ENCODE results near the gene ISCA1.
"Not testable (repeated sequence)": the region's sequence is repeated elsewhere in the genome, so short reads cannot be mapped to it uniquely, and the experiment has no call there.

The ISCA1 gene

GRCh38 chr9:86315078-86315477 lies 32.7 kb upstream of the ISCA1 start:
- H3K36me3 ChIP-seq (ENCODE audit: control insufficient read depth in 1 of 2, insufficient read depth in 2 of 2, low read length in 2 of 2), result peaks cover 46 to 72% of the 10 kb centered on the region in 2 donors
- no peak overlapping the region for H3K27ac ChIP-seq (ENCODE audit: low read depth, low read length)
- no peak overlapping the region for H3K9ac ChIP-seq (ENCODE audit: low read depth in 1 of 2, low read length in 2 of 2)
- H3K9me3 ChIP-seq (ENCODE audit: control insufficient read depth in 1 of 2, low read length in 2 of 2), result no peaks in the 10 kb centered on the region
- no peaks in the 10 kb centered on the region for H3K27me3 ChIP-seq (ENCODE audit: control insufficient read depth in 1 of 2, insufficient read depth in 2 of 2, low read length in 2 of 2)
- no peak overlapping the region for H3K4me3 ChIP-seq (ENCODE audit: low read depth in 1 of 2, low read length in 2 of 2)
- no peaks in the 10 kb centered on the region for H3K4me1 ChIP-seq (ENCODE audit: control insufficient read depth in 1 of 2, insufficient read depth in 2 of 2, low read length in 2 of 2)

GRCh38 chr9:86312959-86313358 lies 30.6 kb upstream of the ISCA1 start:
- not testable (repeated sequence) for H3K4me1 ChIP-seq (ENCODE audit: control insufficient read depth in 1 of 2, insufficient read depth in 2 of 2, low read length in 2 of 2); H3K9me3 ChIP-seq (ENCODE audit: control insufficient read depth in 1 of 2, low read length in 2 of 2); H3K4me3 ChIP-seq (ENCODE audit: low read depth in 1 of 2, low read length in 2 of 2); H3K27ac ChIP-seq (ENCODE audit: low read depth, low read length); H3K9ac ChIP-seq (ENCODE audit: low read depth in 1 of 2, low read length in 2 of 2); H3K27me3 ChIP-seq (ENCODE audit: control insufficient read depth in 1 of 2, insufficient read depth in 2 of 2, low read length in 2 of 2)
- H3K36me3 ChIP-seq (ENCODE audit: control insufficient read depth in 1 of 2, insufficient read depth in 2 of 2, low read length in 2 of 2), result peaks cover 56 to 73% of the 10 kb centered on the region in 2 donors

GRCh38 chr9:86308687-86309086 lies 26.3 kb upstream of the ISCA1 start:
- H3K9ac ChIP-seq (ENCODE audit: low read depth in 1 of 2, low read length in 2 of 2), result no peak overlapping the region
- H3K4me3 ChIP-seq (ENCODE audit: low read depth in 1 of 2, low read length in 2 of 2), result no peak overlapping the region
- no peak overlapping the region for H3K27ac ChIP-seq (ENCODE audit: low read depth, low read length)
- H3K9me3 ChIP-seq (ENCODE audit: control insufficient read depth in 1 of 2, low read length in 2 of 2), result no peaks in the 10 kb centered on the region
- no peaks in the 10 kb centered on the region for H3K4me1 ChIP-seq (ENCODE audit: control insufficient read depth in 1 of 2, insufficient read depth in 2 of 2, low read length in 2 of 2)
- peaks cover 46 to 77% of the 10 kb centered on the region in 2 donors for H3K36me3 ChIP-seq (ENCODE audit: control insufficient read depth in 1 of 2, insufficient read depth in 2 of 2, low read length in 2 of 2)
- H3K27me3 ChIP-seq (ENCODE audit: control insufficient read depth in 1 of 2, insufficient read depth in 2 of 2, low read length in 2 of 2), result no peaks in the 10 kb centered on the region

- peaks cover 47 to 92% of the 10 kb centered on the region in 2 donors for H3K36me3 ChIP-seq (ENCODE audit: control insufficient read depth in 1 of 2, insufficient read depth in 2 of 2, low read length in 2 of 2)
- H3K4me3 ChIP-seq (ENCODE audit: low read depth in 1 of 2, low read length in 2 of 2), result no peak overlapping the region
- H3K27ac ChIP-seq (ENCODE audit: low read depth, low read length), result no peak overlapping the region
- no peaks in the 10 kb centered on the region for H3K4me1 ChIP-seq (ENCODE audit: control insufficient read depth in 1 of 2, insufficient read depth in 2 of 2, low read length in 2 of 2)
- H3K9ac ChIP-seq (ENCODE audit: low read depth in 1 of 2, low read length in 2 of 2), result no peak overlapping the region
- no peaks in the 10 kb centered on the region for H3K9me3 ChIP-seq (ENCODE audit: control insufficient read depth in 1 of 2, low read length in 2 of 2)
- H3K27me3 ChIP-seq (ENCODE audit: control insufficient read depth in 1 of 2, insufficient read depth in 2 of 2, low read length in 2 of 2), result no peaks in the 10 kb centered on the region
Measured at GRCh38 chr9:86304236-86304730, 21.9 kb upstream of the ISCA1 start.

GRCh38 chr9:86303316-86303975 lies 21.1 kb upstream of the ISCA1 start:
- peaks cover 48 to 93% of the 10 kb centered on the region in 2 donors for H3K36me3 ChIP-seq (ENCODE audit: control insufficient read depth in 1 of 2, insufficient read depth in 2 of 2, low read length in 2 of 2)
- H3K9ac ChIP-seq (ENCODE audit: low read depth in 1 of 2, low read length in 2 of 2), result no peak overlapping the region
- no peak overlapping the region for H3K4me3 ChIP-seq (ENCODE audit: low read depth in 1 of 2, low read length in 2 of 2)
- H3K27ac ChIP-seq (ENCODE audit: low read depth, low read length), result no peak overlapping the region
- H3K4me1 ChIP-seq (ENCODE audit: control insufficient read depth in 1 of 2, insufficient read depth in 2 of 2, low read length in 2 of 2), result no peaks in the 10 kb centered on the region
- no peaks in the 10 kb centered on the region for H3K27me3 ChIP-seq (ENCODE audit: control insufficient read depth in 1 of 2, insufficient read depth in 2 of 2, low read length in 2 of 2)
- H3K9me3 ChIP-seq (ENCODE audit: control insufficient read depth in 1 of 2, low read length in 2 of 2), result no peaks in the 10 kb centered on the region

GRCh38 chr9:86301686-86302085 lies 19.3 kb upstream of the ISCA1 start:
- Histone ChIP-seq H3K4me1 (ENCODE audit: control insufficient read depth in 1 of 2, insufficient read depth in 2 of 2, low read length in 2 of 2) (no peaks in the 10 kb centered on the region), H3K4me3 (ENCODE audit: low read depth in 1 of 2, low read length in 2 of 2) (no peak overlapping the region), H3K27ac (ENCODE audit: low read depth, low read length) (no peak overlapping the region), H3K9me3 (ENCODE audit: control insufficient read depth in 1 of 2, low read length in 2 of 2) (no peaks in the 10 kb centered on the region), H3K36me3 (ENCODE audit: control insufficient read depth in 1 of 2, insufficient read depth in 2 of 2, low read length in 2 of 2) (peaks cover 55 to 91% of the 10 kb centered on the region in 2 donors), H3K27me3 (ENCODE audit: control insufficient read depth in 1 of 2, insufficient read depth in 2 of 2, low read length in 2 of 2) (no peaks in the 10 kb centered on the region), H3K9ac (ENCODE audit: low read depth in 1 of 2, low read length in 2 of 2) (no peak overlapping the region)

GRCh38 chr9:86300701-86301100 lies 18.4 kb upstream of the ISCA1 start:
- H3K9me3 ChIP-seq (ENCODE audit: control insufficient read depth in 1 of 2, low read length in 2 of 2), result no peaks in the 10 kb centered on the region
- no peaks in the 10 kb centered on the region for H3K27me3 ChIP-seq (ENCODE audit: control insufficient read depth in 1 of 2, insufficient read depth in 2 of 2, low read length in 2 of 2)
- no peak overlapping the region for H3K27ac ChIP-seq (ENCODE audit: low read depth, low read length)
- H3K4me1 ChIP-seq (ENCODE audit: control insufficient read depth in 1 of 2, insufficient read depth in 2 of 2, low read length in 2 of 2), result no peaks in the 10 kb centered on the region
- no peak overlapping the region for H3K9ac ChIP-seq (ENCODE audit: low read depth in 1 of 2, low read length in 2 of 2)
- H3K36me3 ChIP-seq (ENCODE audit: control insufficient read depth in 1 of 2, insufficient read depth in 2 of 2, low read length in 2 of 2), result peaks cover 49 to 90% of the 10 kb centered on the region in 2 donors
- no peak overlapping the region for H3K4me3 ChIP-seq (ENCODE audit: low read depth in 1 of 2, low read length in 2 of 2)

- no peaks in the 10 kb centered on the region for H3K4me1 ChIP-seq (ENCODE audit: control insufficient read depth in 1 of 2, insufficient read depth in 2 of 2, low read length in 2 of 2)
- no peak overlapping the region for H3K4me3 ChIP-seq (ENCODE audit: low read depth in 1 of 2, low read length in 2 of 2)
- H3K27me3 ChIP-seq (ENCODE audit: control insufficient read depth in 1 of 2, insufficient read depth in 2 of 2, low read length in 2 of 2), result no peaks in the 10 kb centered on the region
- no peaks in the 10 kb centered on the region for H3K9me3 ChIP-seq (ENCODE audit: control insufficient read depth in 1 of 2, low read length in 2 of 2)
- H3K27ac ChIP-seq (ENCODE audit: low read depth, low read length), result no peak overlapping the region
- peaks cover 42 to 75% of the 10 kb centered on the region in 2 donors for H3K36me3 ChIP-seq (ENCODE audit: control insufficient read depth in 1 of 2, insufficient read depth in 2 of 2, low read length in 2 of 2)
- no peak overlapping the region for H3K9ac ChIP-seq (ENCODE audit: low read depth in 1 of 2, low read length in 2 of 2)
Measured at GRCh38 chr9:86298873-86299272, 16.5 kb upstream of the ISCA1 start.

- not testable (repeated sequence) for H3K36me3 ChIP-seq (ENCODE audit: control insufficient read depth in 1 of 2, insufficient read depth in 2 of 2, low read length in 2 of 2); H3K27ac ChIP-seq (ENCODE audit: low read depth, low read length); H3K4me1 ChIP-seq (ENCODE audit: control insufficient read depth in 1 of 2, insufficient read depth in 2 of 2, low read length in 2 of 2)
Measured at GRCh38 chr9:86290341-86290740, 8.0 kb upstream of the ISCA1 start.

GRCh38 chr9:86288499-86289198 lies 6.3 kb upstream of the ISCA1 start:
- H3K9ac ChIP-seq (ENCODE audit: low read depth in 1 of 2, low read length in 2 of 2), result no peak overlapping the region
- H3K4me3 ChIP-seq (ENCODE audit: low read depth in 1 of 2, low read length in 2 of 2), result no peak overlapping the region
- H3K9me3 ChIP-seq (ENCODE audit: control insufficient read depth in 1 of 2, low read length in 2 of 2), result no peaks in the 10 kb centered on the region
- H3K36me3 ChIP-seq (ENCODE audit: control insufficient read depth in 1 of 2, insufficient read depth in 2 of 2, low read length in 2 of 2), result peaks cover 0 to 8% of the 10 kb centered on the region in 2 donors
- no peak overlapping the region for H3K27ac ChIP-seq (ENCODE audit: low read depth, low read length)
- H3K4me1 ChIP-seq (ENCODE audit: control insufficient read depth in 1 of 2, insufficient read depth in 2 of 2, low read length in 2 of 2), result no peaks in the 10 kb centered on the region
- no peaks in the 10 kb centered on the region for H3K27me3 ChIP-seq (ENCODE audit: control insufficient read depth in 1 of 2, insufficient read depth in 2 of 2, low read length in 2 of 2)

More at GRCh38 chr9:86290341-86290740, 8.0 kb upstream of the ISCA1 start:
- H3K9ac ChIP-seq (ENCODE audit: low read depth in 1 of 2, low read length in 2 of 2); H3K27me3 ChIP-seq (ENCODE audit: control insufficient read depth in 1 of 2, insufficient read depth in 2 of 2, low read length in 2 of 2); H3K4me3 ChIP-seq (ENCODE audit: low read depth in 1 of 2, low read length in 2 of 2); H3K9me3 ChIP-seq (ENCODE audit: control insufficient read depth in 1 of 2, low read length in 2 of 2): not testable (repeated sequence)
